Chondrocyte (in vitro differentiated cells): Measurements from ENCODE around the gene SLC38A1. TPM values are rescaled to one million over a fixed set of nuclear protein-coding genes. Genes with fewer than 3 reads are reported as not detected.

Experiments
- DNase-seq: peaks from one replicate; pipeline ENCODE4 v3.0.0; 2021; ENCODE audit warnings: mixed read lengths, low spot score
- H3K27ac Mint-ChIP-seq: one replicate; pipeline ENCODE4 v1.8.0; 2021; ENCODE audit warnings: mild to moderate bottlenecking, moderate library complexity, mixed read lengths; ENCODE audit not compliant: unreplicated experiment
- H3K27me3 Mint-ChIP-seq: 2 replicates; pipeline ENCODE4 v1.8.0; 2021; ENCODE audit warnings: low read depth, mixed read lengths
- H3K36me3 Mint-ChIP-seq: 2 replicates; pipeline ENCODE4 v1.8.0; 2021; ENCODE audit warnings: low read depth, mixed read lengths
- H3K4me1 Mint-ChIP-seq: 2 replicates; pipeline ENCODE4 v1.8.0; 2021; ENCODE audit warnings: low read depth, mild to moderate bottlenecking, mixed read lengths
- H3K4me3 Mint-ChIP-seq: one replicate; pipeline ENCODE4 v1.8.0; 2021; ENCODE audit warnings: mild to moderate bottlenecking, moderate library complexity, mixed read lengths; ENCODE audit not compliant: unreplicated experiment
- H3K9me3 Mint-ChIP-seq: 2 replicates; pipeline ENCODE4 v1.8.0; 2021; ENCODE audit warnings: low read depth, mixed read lengths
- CTCF ChIP-seq: fragments of 200-600 bp; sonication (generic); IDR thresholded peaks from 2 replicates; pipeline ENCODE4 v1.5.0; 2021; ENCODE audit warnings: antibody characterized with exemption, mild to moderate bottlenecking, moderate library complexity
- total RNA-seq: library from RNA; stranded (reverse); gene quantifications from 3 replicates; pipeline ENCODE4 v1.2.1, GENCODE V29; 2021

Gene SLC38A1
- total RNA-seq, 1 donor from 2014 or later: 185 TPM

GRCh38 chr12:46230306-46230705 is 38.5 kb downstream of the SLC38A1 start:
- no peak for TF ChIP-seq CTCF
- H3K36me3 Mint-ChIP-seq: peaks cover 20% of the 10 kb centered on the region
- DNase-seq: no peak
- H3K27ac Mint-ChIP-seq: no peak overlapping the region
- H3K27me3 Mint-ChIP-seq: no peaks in the 10 kb centered on the region
- H3K4me1 Mint-ChIP-seq: peaks cover 31% of the 10 kb centered on the region
- no peaks in the 10 kb centered on the region for H3K9me3 Mint-ChIP-seq
- H3K4me3 Mint-ChIP-seq: no peak overlapping the region

GRCh38 chr12:46227616-46228015 is 41.2 kb downstream of the SLC38A1 start:
- peaks cover 26% of the 10 kb centered on the region for H3K4me1 Mint-ChIP-seq
- H3K36me3 Mint-ChIP-seq: peaks cover 28% of the 10 kb centered on the region
- H3K27me3 Mint-ChIP-seq: no peaks in the 10 kb centered on the region
- DNase-seq: no peak
- TF ChIP-seq CTCF: no peak
- H3K9me3 Mint-ChIP-seq: no peaks in the 10 kb centered on the region
- no peak overlapping the region for H3K4me3 Mint-ChIP-seq
- H3K27ac Mint-ChIP-seq: no peak overlapping the region

- Mint-ChIP-seq H3K4me3 (no peak overlapping the region), H3K9me3 (no peaks in the 10 kb centered on the region), H3K36me3 (peaks cover 34% of the 10 kb centered on the region), H3K27ac (no peak overlapping the region), H3K4me1 (peaks cover 47% of the 10 kb centered on the region), H3K27me3 (no peaks in the 10 kb centered on the region)
- TF ChIP-seq CTCF: no peak
- DNase-seq: no peak
These were observed 44.5 kb downstream of the SLC38A1 start for GRCh38 chr12:46224386-46224785.

- DNase-seq: no peak
- H3K27ac Mint-ChIP-seq: no peak overlapping the region
- peaks cover 49% of the 10 kb centered on the region for H3K4me1 Mint-ChIP-seq
- peaks cover 38% of the 10 kb centered on the region for H3K36me3 Mint-ChIP-seq
- no peaks in the 10 kb centered on the region for H3K9me3 Mint-ChIP-seq
- TF ChIP-seq CTCF: no peak
- no peak overlapping the region for H3K4me3 Mint-ChIP-seq
- no peaks in the 10 kb centered on the region for H3K27me3 Mint-ChIP-seq
These were observed 45.8 kb downstream of the SLC38A1 start for GRCh38 chr12:46223047-46223446.

GRCh38 chr12:46222636-46223035 is 46.2 kb downstream of the SLC38A1 start:
- TF ChIP-seq CTCF: no peak
- Mint-ChIP-seq H3K4me3 (no peak overlapping the region), H3K9me3 (no peaks in the 10 kb centered on the region), H3K27me3 (no peaks in the 10 kb centered on the region), H3K27ac (no peak overlapping the region), H3K4me1 (peaks cover 51% of the 10 kb centered on the region), H3K36me3 (peaks cover 34% of the 10 kb centered on the region)
- no peak for DNase-seq
